Peyer's patch (tissue), 4 donors: ENCODE data around the gene ATP8A1.

Experiments used
- POLR2A ChIP-seq, 2 donors: fragments of 450-650 bp; IDR thresholded peaks; one replicate each; pipeline ENCODE4 v1.5.1; 2017; ENCODE audit warnings: antibody characterized with exemption in 2 of 2, mild to moderate bottlenecking in 2 of 2, moderate library complexity in 2 of 2
- TF ChIP-seq, protein P1 (sequence below), 6 experiments: fragments of 450-650 bp in 4 of 6; fragments of 200-600 bp in 2 of 6; sonication (generic) in 1 of 6; IDR thresholded peaks; one replicate each; pipeline ENCODE4 v1.5.1; 2017 to 2019; ENCODE audit warnings: antibody characterized with exemption in 6 of 6, mild to moderate bottlenecking in 3 of 6, moderate library complexity in 1 of 6

DNA sequence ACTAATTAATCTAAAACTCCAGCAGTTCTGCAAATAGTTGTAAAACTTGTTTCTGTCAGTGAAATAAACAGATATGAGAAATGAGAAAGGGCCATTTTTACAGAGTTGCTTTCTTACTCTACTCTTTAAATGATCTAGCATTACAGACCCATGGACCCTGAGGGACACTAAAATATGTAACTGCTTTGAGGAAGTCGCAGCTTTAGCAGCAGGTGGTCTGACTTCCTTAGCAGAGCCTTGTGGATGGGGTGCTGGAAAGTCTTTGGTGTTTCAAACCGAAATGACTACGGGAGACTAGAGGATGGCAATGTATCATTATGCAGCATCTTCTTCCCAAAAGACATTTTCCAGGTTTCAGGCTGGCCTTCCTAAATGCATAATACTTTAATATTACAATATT is 240.9 kb downstream of the ATP8A1 start:
- TF ChIP-seq, protein P1, sequence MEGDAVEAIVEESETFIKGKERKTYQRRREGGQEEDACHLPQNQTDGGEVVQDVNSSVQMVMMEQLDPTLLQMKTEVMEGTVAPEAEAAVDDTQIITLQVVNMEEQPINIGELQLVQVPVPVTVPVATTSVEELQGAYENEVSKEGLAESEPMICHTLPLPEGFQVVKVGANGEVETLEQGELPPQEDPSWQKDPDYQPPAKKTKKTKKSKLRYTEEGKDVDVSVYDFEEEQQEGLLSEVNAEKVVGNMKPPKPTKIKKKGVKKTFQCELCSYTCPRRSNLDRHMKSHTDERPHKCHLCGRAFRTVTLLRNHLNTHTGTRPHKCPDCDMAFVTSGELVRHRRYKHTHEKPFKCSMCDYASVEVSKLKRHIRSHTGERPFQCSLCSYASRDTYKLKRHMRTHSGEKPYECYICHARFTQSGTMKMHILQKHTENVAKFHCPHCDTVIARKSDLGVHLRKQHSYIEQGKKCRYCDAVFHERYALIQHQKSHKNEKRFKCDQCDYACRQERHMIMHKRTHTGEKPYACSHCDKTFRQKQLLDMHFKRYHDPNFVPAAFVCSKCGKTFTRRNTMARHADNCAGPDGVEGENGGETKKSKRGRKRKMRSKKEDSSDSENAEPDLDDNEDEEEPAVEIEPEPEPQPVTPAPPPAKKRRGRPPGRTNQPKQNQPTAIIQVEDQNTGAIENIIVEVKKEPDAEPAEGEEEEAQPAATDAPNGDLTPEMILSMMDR (IDR thresholded peaks at IDR 0.05), result no peak
- no peak for TF ChIP-seq POLR2A (IDR thresholded peaks at IDR 0.05)
